ENCODE results near the gene ARFGAP1. TPM values are rescaled to one million over a fixed set of nuclear protein-coding genes. Genes with fewer than 3 reads are reported as not detected.

Gene ARFGAP1
- total RNA-seq, 1 experiment from 2014 or later, result 207 TPM

- Mint-ChIP-seq H3K4me1 (peaks cover 9% of the 10 kb centered on the region), H3K4me3 (no peak overlapping the region), H3K9me3 (no peaks in the 10 kb centered on the region), H3K27me3 (ENCODE audit: low read depth) (no peaks in the 10 kb centered on the region; the same call in 1 of the 2 replicates), H3K27ac (no peak overlapping the region), H3K36me3 (no peaks in the 10 kb centered on the region)
- DNase-seq (ENCODE audit: low spot score) (no peak), ATAC-seq (no peak)
- ChIA-PET CTCF (interaction anchor here (1.1 to 2.7 kb wide), 3 partner anchors 43 to 113 kb away, joined by 3 to 14 read pairs (median 3); no protein-coding TSS in a partner anchor), POLR2A (interaction anchor here (0.8 kb wide), 1 partner anchor 21 kb away, joined by 3 read pairs; no protein-coding TSS in a partner anchor)
- no peak for TF ChIP-seq SMAD3 (CRISPR knock-in tag; IDR thresholded peaks at IDR 0.05; ENCODE audit: borderline replicate concordance)
- TF ChIP-seq JUN (CRISPR knock-in tag; IDR thresholded peaks at IDR 0.05), result no peak
- TF ChIP-seq, protein P1, sequence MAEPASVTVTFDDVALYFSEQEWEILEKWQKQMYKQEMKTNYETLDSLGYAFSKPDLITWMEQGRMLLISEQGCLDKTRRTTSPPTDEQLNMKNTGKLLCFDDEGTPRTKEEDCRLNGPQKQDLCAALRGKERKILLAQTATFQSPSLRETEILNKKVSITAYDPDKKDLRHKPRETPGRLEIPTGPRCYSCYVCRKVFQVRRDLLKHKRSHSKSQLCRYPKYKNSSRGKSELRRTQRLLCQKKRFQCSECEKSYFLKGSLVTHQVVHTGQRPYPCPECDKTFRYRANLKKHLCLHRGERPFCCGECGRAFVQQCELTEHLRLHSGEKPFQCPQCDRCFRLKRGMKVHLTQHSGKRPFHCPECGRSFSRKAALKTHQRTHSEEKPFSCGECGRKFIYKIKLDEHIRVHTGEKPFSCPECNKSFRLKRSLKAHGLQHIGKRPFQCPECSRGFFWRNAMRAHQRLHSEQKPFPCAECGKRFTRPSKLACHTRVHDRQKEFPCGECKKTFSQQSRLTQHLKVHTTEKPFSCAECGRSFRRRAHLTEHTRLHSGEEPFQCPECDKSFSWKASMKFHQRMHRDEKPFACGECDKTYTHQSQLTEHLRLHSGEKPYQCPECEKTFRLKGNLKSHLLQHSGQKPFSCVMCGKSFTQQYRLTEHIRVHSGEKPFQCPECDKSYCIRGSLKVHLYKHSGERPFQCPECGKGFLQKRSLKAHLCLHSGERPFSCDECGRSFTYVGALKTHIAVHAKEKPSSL (CRISPR knock-in tag; conservative IDR thresholded peaks at IDR 0.05), result no peak
- TF ChIP-seq, protein P2, sequence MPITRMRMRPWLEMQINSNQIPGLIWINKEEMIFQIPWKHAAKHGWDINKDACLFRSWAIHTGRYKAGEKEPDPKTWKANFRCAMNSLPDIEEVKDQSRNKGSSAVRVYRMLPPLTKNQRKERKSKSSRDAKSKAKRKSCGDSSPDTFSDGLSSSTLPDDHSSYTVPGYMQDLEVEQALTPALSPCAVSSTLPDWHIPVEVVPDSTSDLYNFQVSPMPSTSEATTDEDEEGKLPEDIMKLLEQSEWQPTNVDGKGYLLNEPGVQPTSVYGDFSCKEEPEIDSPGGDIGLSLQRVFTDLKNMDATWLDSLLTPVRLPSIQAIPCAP (CRISPR knock-in tag; IDR thresholded peaks at IDR 0.05), result no peak
- TF ChIP-seq, protein P3, sequence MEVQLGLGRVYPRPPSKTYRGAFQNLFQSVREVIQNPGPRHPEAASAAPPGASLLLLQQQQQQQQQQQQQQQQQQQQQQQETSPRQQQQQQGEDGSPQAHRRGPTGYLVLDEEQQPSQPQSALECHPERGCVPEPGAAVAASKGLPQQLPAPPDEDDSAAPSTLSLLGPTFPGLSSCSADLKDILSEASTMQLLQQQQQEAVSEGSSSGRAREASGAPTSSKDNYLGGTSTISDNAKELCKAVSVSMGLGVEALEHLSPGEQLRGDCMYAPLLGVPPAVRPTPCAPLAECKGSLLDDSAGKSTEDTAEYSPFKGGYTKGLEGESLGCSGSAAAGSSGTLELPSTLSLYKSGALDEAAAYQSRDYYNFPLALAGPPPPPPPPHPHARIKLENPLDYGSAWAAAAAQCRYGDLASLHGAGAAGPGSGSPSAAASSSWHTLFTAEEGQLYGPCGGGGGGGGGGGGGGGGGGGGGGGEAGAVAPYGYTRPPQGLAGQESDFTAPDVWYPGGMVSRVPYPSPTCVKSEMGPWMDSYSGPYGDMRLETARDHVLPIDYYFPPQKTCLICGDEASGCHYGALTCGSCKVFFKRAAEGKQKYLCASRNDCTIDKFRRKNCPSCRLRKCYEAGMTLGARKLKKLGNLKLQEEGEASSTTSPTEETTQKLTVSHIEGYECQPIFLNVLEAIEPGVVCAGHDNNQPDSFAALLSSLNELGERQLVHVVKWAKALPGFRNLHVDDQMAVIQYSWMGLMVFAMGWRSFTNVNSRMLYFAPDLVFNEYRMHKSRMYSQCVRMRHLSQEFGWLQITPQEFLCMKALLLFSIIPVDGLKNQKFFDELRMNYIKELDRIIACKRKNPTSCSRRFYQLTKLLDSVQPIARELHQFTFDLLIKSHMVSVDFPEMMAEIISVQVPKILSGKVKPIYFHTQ (CRISPR knock-in tag; IDR thresholded peaks at IDR 0.05), result no peak
- no peak for TF ChIP-seq NR1H2 (CRISPR knock-in tag; IDR thresholded peaks at IDR 0.05)
- TF ChIP-seq, protein P4, sequence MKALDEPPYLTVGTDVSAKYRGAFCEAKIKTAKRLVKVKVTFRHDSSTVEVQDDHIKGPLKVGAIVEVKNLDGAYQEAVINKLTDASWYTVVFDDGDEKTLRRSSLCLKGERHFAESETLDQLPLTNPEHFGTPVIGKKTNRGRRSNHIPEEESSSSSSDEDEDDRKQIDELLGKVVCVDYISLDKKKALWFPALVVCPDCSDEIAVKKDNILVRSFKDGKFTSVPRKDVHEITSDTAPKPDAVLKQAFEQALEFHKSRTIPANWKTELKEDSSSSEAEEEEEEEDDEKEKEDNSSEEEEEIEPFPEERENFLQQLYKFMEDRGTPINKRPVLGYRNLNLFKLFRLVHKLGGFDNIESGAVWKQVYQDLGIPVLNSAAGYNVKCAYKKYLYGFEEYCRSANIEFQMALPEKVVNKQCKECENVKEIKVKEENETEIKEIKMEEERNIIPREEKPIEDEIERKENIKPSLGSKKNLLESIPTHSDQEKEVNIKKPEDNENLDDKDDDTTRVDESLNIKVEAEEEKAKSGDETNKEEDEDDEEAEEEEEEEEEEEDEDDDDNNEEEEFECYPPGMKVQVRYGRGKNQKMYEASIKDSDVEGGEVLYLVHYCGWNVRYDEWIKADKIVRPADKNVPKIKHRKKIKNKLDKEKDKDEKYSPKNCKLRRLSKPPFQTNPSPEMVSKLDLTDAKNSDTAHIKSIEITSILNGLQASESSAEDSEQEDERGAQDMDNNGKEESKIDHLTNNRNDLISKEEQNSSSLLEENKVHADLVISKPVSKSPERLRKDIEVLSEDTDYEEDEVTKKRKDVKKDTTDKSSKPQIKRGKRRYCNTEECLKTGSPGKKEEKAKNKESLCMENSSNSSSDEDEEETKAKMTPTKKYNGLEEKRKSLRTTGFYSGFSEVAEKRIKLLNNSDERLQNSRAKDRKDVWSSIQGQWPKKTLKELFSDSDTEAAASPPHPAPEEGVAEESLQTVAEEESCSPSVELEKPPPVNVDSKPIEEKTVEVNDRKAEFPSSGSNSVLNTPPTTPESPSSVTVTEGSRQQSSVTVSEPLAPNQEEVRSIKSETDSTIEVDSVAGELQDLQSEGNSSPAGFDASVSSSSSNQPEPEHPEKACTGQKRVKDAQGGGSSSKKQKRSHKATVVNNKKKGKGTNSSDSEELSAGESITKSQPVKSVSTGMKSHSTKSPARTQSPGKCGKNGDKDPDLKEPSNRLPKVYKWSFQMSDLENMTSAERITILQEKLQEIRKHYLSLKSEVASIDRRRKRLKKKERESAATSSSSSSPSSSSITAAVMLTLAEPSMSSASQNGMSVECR (CRISPR knock-in tag; IDR thresholded peaks at IDR 0.05; ENCODE audit: borderline replicate concordance), result no peak
Observed at GRCh38 chr20:63265891-63266515, 6.6 kb upstream of the ARFGAP1 start.

GRCh38 chr20:63267691-63268090 lies 4.9 kb upstream of the ARFGAP1 start:
- H3K36me3 Mint-ChIP-seq, result no peaks in the 10 kb centered on the region
- no peaks in the 10 kb centered on the region; the same call in 1 of the 2 replicates for H3K27me3 Mint-ChIP-seq (ENCODE audit: low read depth)
- no peak overlapping the region for H3K27ac Mint-ChIP-seq
- ChIA-PET POLR2A (no interaction called here), CTCF (interaction anchor here (1.1 to 2.6 kb wide), 3 partner anchors 14 to 114 kb away, joined by 3 to 22 read pairs (median 6); no protein-coding TSS in a partner anchor)
- no peak for DNase-seq (ENCODE audit: low spot score)
- H3K4me3 Mint-ChIP-seq, result no peak overlapping the region
- H3K9me3 Mint-ChIP-seq, result no peaks in the 10 kb centered on the region
- no peak for ATAC-seq
- peaks cover 7% of the 10 kb centered on the region for H3K4me1 Mint-ChIP-seq
- TF ChIP-seq FOXJ3 (CRISPR knock-in tag; IDR thresholded peaks at IDR 0.05; ENCODE audit: borderline replicate concordance) (no peak), ZNF219 (CRISPR knock-in tag; IDR thresholded peaks at IDR 0.05; ENCODE audit: borderline replicate concordance) (no peak), ZNF263 (CRISPR knock-in tag; IDR thresholded peaks at IDR 0.05; ENCODE audit: low read depth) (no peak), ZMAT4 (CRISPR knock-in tag; IDR thresholded peaks at IDR 0.05) (no peak), GRHL2 (CRISPR knock-in tag; IDR thresholded peaks at IDR 0.05; ENCODE audit: insufficient replicate concordance, severe bottlenecking) (no peak), FOXP1 (CRISPR knock-in tag; IDR thresholded peaks at IDR 0.05; ENCODE audit: borderline replicate concordance) (no peak), SMAD4 (CRISPR knock-in tag; IDR thresholded peaks at IDR 0.05) (no peak), TEAD1 (CRISPR knock-in tag; IDR thresholded peaks at IDR 0.05) (no peak), NFYB (CRISPR knock-in tag; conservative IDR thresholded peaks at IDR 0.05; ENCODE audit: low read depth) (no peak), ZNF512 (CRISPR knock-in tag; IDR thresholded peaks at IDR 0.05; ENCODE audit: borderline replicate concordance) (no peak)
- TF ChIP-seq, protein P3 (CRISPR knock-in tag; IDR thresholded peaks at IDR 0.05), result no peak
